Large intestine (tissue), 12 donors: ENCODE measurements around the gene KRT37. TPM values are rescaled to one million over a fixed set of nuclear protein-coding genes. Genes with fewer than 3 reads are reported as not detected.

Source experiments
- DNase-seq, 2 donors: peaks; one replicate each; pipeline versions ENCODE4 v3.0.0 to v3.0.0-alpha.2; 2013
- H3K27ac ChIP-seq: one replicate; pipeline ENCODE4 v1.5.1; 2013; ENCODE audit warnings: low read length
- H3K27me3 ChIP-seq: 2 replicates; pipeline ENCODE4 v1.6.1; 2013; ENCODE audit warnings: low read length; ENCODE audit not compliant: control insufficient read depth, insufficient read depth
- H3K36me3 ChIP-seq: 2 replicates; pipeline ENCODE4 v1.6.1; 2013; ENCODE audit warnings: low read length; ENCODE audit not compliant: control insufficient read depth, insufficient read depth
- H3K4me1 ChIP-seq: one replicate; pipeline ENCODE4 v1.6.1; 2013; ENCODE audit warnings: low read length; ENCODE audit not compliant: control insufficient read depth, insufficient read depth
- H3K4me3 ChIP-seq: one replicate; pipeline ENCODE4 v1.5.1; 2013; ENCODE audit warnings: low read length
- H3K9me3 ChIP-seq: one replicate; pipeline ENCODE4 v1.6.1; 2013; ENCODE audit warnings: mild to moderate bottlenecking, low read depth, low read length, moderate library complexity; ENCODE audit not compliant: control insufficient read depth
- WGBS: methylation state at CpG from one replicate; pipeline ENCODE4 v1.1.5; 2013; ENCODE audit warnings: low lambda C conversion rate; ENCODE audit not compliant: insufficient coverage; 5-methylcytosine and 5-hydroxymethylcytosine counted together
- long read RNA-seq, 11 donors: transcript quantifications; one replicate each; lab custom pipeline, GENCODE V29; 2026
- polyA plus RNA-seq: library from polyadenylated mRNA; unstranded; fragments of 120-200 nt; gene quantifications from one replicate; pipeline ENCODE4 v1.2.1, GENCODE V29; 2013

KRT37 gene
- not detected for polyA plus RNA-seq
- long read RNA-seq, donor 1 = 0 reads
- long read RNA-seq, donor 2 = 0 reads
- long read RNA-seq, donor 3 = 0 reads
- long read RNA-seq, donor 4 = 0 reads
- long read RNA-seq, donor 5 = 0 reads
- long read RNA-seq, donor 6 = 0 reads
- long read RNA-seq, donor 7 = 0 reads
- long read RNA-seq, donor 8 = 0 reads
- long read RNA-seq, donor 9 = 0 reads
- long read RNA-seq, donor 10 = 0 reads
- long read RNA-seq, donor 11 = 0 reads

GRCh38 chr17:41424111-41424635 is at the start of gene KRT37:
Gene KRT37, minus strand, starts transcription at chr17:41424585. Its CDS starts 62 bp downstream, at chr17:41424523.
- Histone ChIP-seq H3K27me3 (peaks cover 8% of the 10 kb centered on the region), H3K36me3 (no peaks in the 10 kb centered on the region), H3K4me3 (no peak within 1 kb of the TSS), H3K4me1 (no peaks in the 10 kb centered on the region), H3K9me3 (no peaks in the 10 kb centered on the region), H3K27ac (no peak within 1 kb of the TSS)
- DNase-seq = no peak
- WGBS = no CpG with 5 or more reads among the region's 13 CpGs

GRCh38 chr17:41468346-41468745 is 44.0 kb upstream of the KRT37 start:
- H3K4me3 ChIP-seq = no peak overlapping the region
- H3K4me1 ChIP-seq = no peaks in the 10 kb centered on the region
- no peaks in the 10 kb centered on the region for H3K27me3 ChIP-seq
- H3K36me3 ChIP-seq = no peaks in the 10 kb centered on the region
- H3K27ac ChIP-seq = no peak overlapping the region
- H3K9me3 ChIP-seq = no peaks in the 10 kb centered on the region
- DNase-seq = no peak

GRCh38 chr17:41467561-41467960 is 43.2 kb upstream of the KRT37 start:
- Histone ChIP-seq H3K9me3 (no peaks in the 10 kb centered on the region), H3K27me3 (no peaks in the 10 kb centered on the region), H3K4me1 (no peaks in the 10 kb centered on the region), H3K36me3 (no peaks in the 10 kb centered on the region), H3K4me3 (no peak overlapping the region), H3K27ac (no peak overlapping the region)
- DNase-seq = no peak
- WGBS = no CpG with 5 or more reads among the region's 4 CpGs

GRCh38 chr17:41466988-41467387 is 42.6 kb upstream of the KRT37 start, which contains the start of gene KRT32:
Gene KRT32, minus strand, starts transcription at chr17:41467386. Its CDS starts 61 bp downstream, at chr17:41467325.
- WGBS = no CpG with 5 or more reads among the region's 14 CpGs
- H3K27ac ChIP-seq = no peak within 1 kb of the TSS
- no peaks in the 10 kb centered on the region for H3K36me3 ChIP-seq

GRCh38 chr17:41464682-41465081 is 40.3 kb upstream of the KRT37 start:
- no peak overlapping the region for H3K4me3 ChIP-seq
- H3K27ac ChIP-seq = no peak overlapping the region
- H3K36me3 ChIP-seq = no peaks in the 10 kb centered on the region
- peaks cover 2% of the 10 kb centered on the region for H3K27me3 ChIP-seq
- WGBS = no CpG with 5 or more reads among the region's 6 CpGs
- no peak for DNase-seq
- no peaks in the 10 kb centered on the region for H3K9me3 ChIP-seq
- H3K4me1 ChIP-seq = no peaks in the 10 kb centered on the region

More at GRCh38 chr17:41466988-41467387, 42.6 kb upstream of the KRT37 start, which contains the start of gene KRT32:
- H3K9me3 ChIP-seq = no peaks in the 10 kb centered on the region
- H3K4me3 ChIP-seq = no peak within 1 kb of the TSS
- H3K4me1 ChIP-seq = no peaks in the 10 kb centered on the region
- DNase-seq = no peak
- H3K27me3 ChIP-seq = no peaks in the 10 kb centered on the region

- Histone ChIP-seq H3K36me3 (no peaks in the 10 kb centered on the region), H3K27ac (no peak overlapping the region), H3K27me3 (peaks cover 2% of the 10 kb centered on the region), H3K9me3 (no peaks in the 10 kb centered on the region), H3K4me1 (no peaks in the 10 kb centered on the region), H3K4me3 (no peak overlapping the region)
- DNase-seq = no peak
- WGBS = no CpG with 5 or more reads among the region's 11 CpGs
These were observed 39.8 kb upstream of the KRT37 start for GRCh38 chr17:41464173-41464572.

GRCh38 chr17:41463746-41464145 is 39.4 kb upstream of the KRT37 start:
- Histone ChIP-seq H3K36me3 (no peaks in the 10 kb centered on the region), H3K4me1 (no peaks in the 10 kb centered on the region), H3K9me3 (no peaks in the 10 kb centered on the region), H3K27ac (no peak overlapping the region), H3K4me3 (no peak overlapping the region), H3K27me3 (peaks cover 2% of the 10 kb centered on the region)
- DNase-seq = no peak
- no CpG with 5 or more reads among the region's 8 CpGs for WGBS

GRCh38 chr17:41462705-41463104 is 38.3 kb upstream of the KRT37 start:
- Histone ChIP-seq H3K27me3 (peaks cover 10% of the 10 kb centered on the region), H3K4me1 (no peaks in the 10 kb centered on the region), H3K27ac (no peak overlapping the region), H3K4me3 (no peak overlapping the region), H3K36me3 (no peaks in the 10 kb centered on the region), H3K9me3 (no peaks in the 10 kb centered on the region)
- no peak for DNase-seq
- WGBS = no CpG with 5 or more reads among the region's 15 CpGs

- no peaks in the 10 kb centered on the region for H3K9me3 ChIP-seq
- H3K27ac ChIP-seq = no peak overlapping the region
- no peaks in the 10 kb centered on the region for H3K36me3 ChIP-seq
- H3K27me3 ChIP-seq = peaks cover 24% of the 10 kb centered on the region
- no peaks in the 10 kb centered on the region for H3K4me1 ChIP-seq
- no peak for DNase-seq
- WGBS = no CpG with 5 or more reads among the region's 4 CpGs
- no peak overlapping the region for H3K4me3 ChIP-seq
These were observed 33.3 kb upstream of the KRT37 start for GRCh38 chr17:41457676-41458075.

- Histone ChIP-seq H3K4me3 (no peak overlapping the region), H3K36me3 (no peaks in the 10 kb centered on the region), H3K4me1 (no peaks in the 10 kb centered on the region), H3K27ac (no peak overlapping the region), H3K27me3 (peaks cover 26% of the 10 kb centered on the region), H3K9me3 (no peaks in the 10 kb centered on the region)
- no CpG with 5 or more reads among the region's 3 CpGs for WGBS
- no peak for DNase-seq
These were observed 31.8 kb upstream of the KRT37 start for GRCh38 chr17:41456204-41456603.

GRCh38 chr17:41455236-41455635 is 30.9 kb upstream of the KRT37 start:
- WGBS = no CpG with 5 or more reads among the region's 1 CpG
- Histone ChIP-seq H3K27me3 (peaks cover 26% of the 10 kb centered on the region), H3K27ac (no peak overlapping the region), H3K4me1 (no peaks in the 10 kb centered on the region), H3K4me3 (no peak overlapping the region), H3K36me3 (no peaks in the 10 kb centered on the region), H3K9me3 (no peaks in the 10 kb centered on the region)
- DNase-seq = no peak
